ENCODE data around the gene NIM1K. TPM values are rescaled to one million over a fixed set of nuclear protein-coding genes. Genes with fewer than 3 reads are reported as not detected.

NIM1K gene
- total and polyA plus RNA-seq, 10 of the 15 experiments (the other 5 are each of a cell fraction or from before 2014, with no cell fraction given) = 0.27 to 1.7 (median 0.66) TPM

DNA sequence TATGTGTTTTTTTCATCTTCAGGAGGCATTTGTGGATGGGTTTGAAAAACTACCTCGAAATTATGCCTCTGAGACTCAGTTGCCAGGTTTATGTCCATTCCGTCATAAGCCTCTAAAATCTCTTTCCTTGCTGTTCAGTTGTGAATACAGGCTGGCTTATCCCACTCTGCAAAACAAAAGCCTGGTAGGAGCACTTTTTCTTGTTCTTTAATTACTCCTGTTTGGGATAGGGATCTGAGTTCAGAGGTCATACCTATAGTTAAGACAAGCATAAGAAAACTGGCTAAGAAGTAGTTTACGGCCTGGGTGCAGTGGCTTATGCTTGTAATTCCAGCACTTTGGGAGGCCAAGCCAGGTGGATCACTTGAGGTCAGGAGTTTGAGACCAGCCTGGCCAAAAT, 47.0 kb upstream of the NIM1K start (continued):
- TF ChIP-seq NFIC (IDR thresholded peaks at IDR 0.05; ENCODE audit: low read depth, low read length) (no peak), LARP7 (IDR thresholded peaks at IDR 0.05) (no peak), RUNX3 (IDR thresholded peaks at IDR 0.05; ENCODE audit: low read length) (no peak), NBN (IDR thresholded peaks at IDR 0.05) (no peak), IRF5 (IDR thresholded peaks at IDR 0.05; ENCODE audit: borderline replicate concordance) (no peak), KAT2A (conservative IDR thresholded peaks at IDR 0.05; ENCODE audit: control insufficient read depth, low read depth, low read length) (no peak), NR2C2 (IDR thresholded peaks at IDR 0.05; ENCODE audit: borderline replicate concordance, control insufficient read depth, insufficient read length, low read depth) (no peak), CBX3 (IDR thresholded peaks at IDR 0.05; ENCODE audit: borderline replicate concordance, low read depth) (no peak)
- TF ChIP-seq, protein P1, sequence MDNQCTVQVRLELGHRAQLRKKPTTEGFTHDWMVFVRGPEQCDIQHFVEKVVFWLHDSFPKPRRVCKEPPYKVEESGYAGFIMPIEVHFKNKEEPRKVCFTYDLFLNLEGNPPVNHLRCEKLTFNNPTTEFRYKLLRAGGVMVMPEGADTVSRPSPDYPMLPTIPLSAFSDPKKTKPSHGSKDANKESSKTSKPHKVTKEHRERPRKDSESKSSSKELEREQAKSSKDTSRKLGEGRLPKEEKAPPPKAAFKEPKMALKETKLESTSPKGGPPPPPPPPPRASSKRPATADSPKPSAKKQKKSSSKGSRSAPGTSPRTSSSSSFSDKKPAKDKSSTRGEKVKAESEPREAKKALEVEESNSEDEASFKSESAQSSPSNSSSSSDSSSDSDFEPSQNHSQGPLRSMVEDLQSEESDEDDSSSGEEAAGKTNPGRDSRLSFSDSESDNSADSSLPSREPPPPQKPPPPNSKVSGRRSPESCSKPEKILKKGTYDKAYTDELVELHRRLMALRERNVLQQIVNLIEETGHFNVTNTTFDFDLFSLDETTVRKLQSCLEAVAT (IDR thresholded peaks at IDR 0.05) = no peak

DNA sequence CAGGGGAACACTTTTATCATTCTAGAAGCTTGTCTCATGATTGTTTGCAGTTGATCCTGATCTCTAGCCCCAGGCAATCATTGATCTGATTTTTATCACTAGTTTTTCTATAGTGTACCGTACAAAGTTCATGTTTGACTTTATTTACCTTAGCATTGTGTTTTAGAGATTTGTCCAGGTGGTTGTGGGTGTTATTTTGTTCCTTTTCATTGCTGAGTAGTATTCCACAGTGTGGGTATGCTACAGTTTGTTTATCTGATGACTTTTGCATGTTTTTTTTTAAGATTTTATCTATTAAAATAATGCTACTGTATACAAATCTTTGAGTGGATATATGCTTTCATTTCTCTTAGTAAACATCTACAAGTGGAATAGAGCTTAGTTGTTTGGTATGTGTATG, 45.1 kb upstream of the NIM1K start:
- BruUV-seq (replicated peaks) = no TSS peak
- no peak for ATAC-seq
- RAD21 ChIA-PET (ENCODE audit: unreplicated experiment) = no interaction called here
- no peak for FAIRE-seq
- Histone ChIP-seq H3K4me1 (ENCODE audit: control insufficient read depth, insufficient read depth, low read length) (no peaks in the 10 kb centered on the region), H3K27me3 (replicated peaks in 1 of 2; ENCODE audit: control insufficient read depth in 2 of 2, insufficient read depth in 2 of 2, low read length in 1 of 2) (no peaks in the 10 kb centered on the region), H4K20me1 (ENCODE audit: control insufficient read depth, insufficient read depth) (no peaks in the 10 kb centered on the region), H3K36me3 (ENCODE audit: control insufficient read depth in 2 of 2, insufficient read depth in 2 of 2, low read length in 1 of 2) (peaks cover 2 to 15% of the 10 kb centered on the region in 2 experiments), H3K4me3 (no peak overlapping the region), H3K27ac (ENCODE audit: control insufficient read depth, insufficient read depth) (no peak overlapping the region), H3K79me2 (ENCODE audit: control insufficient read depth, insufficient read depth, low read length) (no peaks in the 10 kb centered on the region; the same call in none of the 2 replicates), H3K9me3 (replicated peaks; ENCODE audit: control insufficient read depth, insufficient read depth, low read length) (no peaks in the 10 kb centered on the region), H2AFZ (ENCODE audit: control insufficient read depth, low read depth, low read length) (no peak overlapping the region), H3K4me2 (ENCODE audit: control insufficient read depth, insufficient read depth) (no peak overlapping the region), H3K9ac (ENCODE audit: control insufficient read depth, insufficient read depth, low read length) (no peak overlapping the region)
- no peak for DNase-seq (ENCODE audit: low read depth, low spot score)
- in situ Hi-C loops (cut with MboI) = no loop called here
- 100% methylated on average over 1 of the region's 1 CpG for WGBS (ENCODE audit: insufficient coverage, insufficient replicate concordance, low lambda C conversion rate, missing lambda C conversion rate)
- SMC1A ChIA-PET (ENCODE audit: uncharacterized antibody, unreplicated experiment) = interaction anchor here (1.6 to 3.8 kb wide), 2 partner anchors 8 to 9 kb away, joined by 3 to 10 read pairs; no protein-coding TSS in a partner anchor
- intact Hi-C loops (cut with micrococcal nuclease; ENCODE audit: unreplicated experiment) = no loop called here
- POLR2A ChIA-PET = no interaction called here
- CTCF ChIA-PET = interaction anchor here (0.6 kb wide), 1 partner anchor 95 kb away, joined by 4 read pairs; no protein-coding TSS in a partner anchor
- TF ChIP-seq E2F4 (IDR thresholded peaks at IDR 0.05; ENCODE audit: low read depth, low read length) = no peak
- TF ChIP-seq USF2 (IDR thresholded peaks at IDR 0.05; ENCODE audit: borderline replicate concordance, low read depth, low read length) = no peak
- no peak for TF ChIP-seq IRF3 (IDR thresholded peaks at IDR 0.05)
- no peak for TF ChIP-seq TCF12 (IDR thresholded peaks at IDR 0.05; ENCODE audit: low read depth, low read length)
- no peak for TF ChIP-seq JUND (IDR thresholded peaks at IDR 0.05; ENCODE audit: low read depth, low read length)
- no peak for TF ChIP-seq HSF1 (IDR thresholded peaks at IDR 0.05; ENCODE audit: low read depth, low read length)
